OCI-LY3 (cell line): ENCODE measurements around the gene RAX2.
"Not testable (repeated sequence)": the region's sequence is repeated elsewhere in the genome, so short reads cannot be mapped to it uniquely, and the experiment has no call there.

ENCODE experiments used
- H2AFZ ChIP-seq: fragments of 200-600, 300-600 bp; shearing (Covaris generic); 2 replicates; pipeline ENCODE4 v1.6.0; 2014; ENCODE audit warnings: antibody characterized with exemption, low read depth, low read length
- H3K27ac ChIP-seq: fragments of 200-600, 300-600 bp; sonication (generic); 2 replicates; pipeline ENCODE4 v1.5.1; 2014; ENCODE audit warnings: mild to moderate bottlenecking, low read length, moderate library complexity, mixed read lengths
- H3K27me3 ChIP-seq: fragments of 200-600, 300-600 bp; sonication (generic); 2 replicates; pipeline ENCODE4 v1.6.1; 2014; ENCODE audit warnings: low read depth, low read length, mixed read lengths
- H3K36me3 ChIP-seq: fragments of 200-600, 300-600 bp; sonication (generic); replicated peaks from 2 replicates; pipeline ENCODE3; 2014; ENCODE audit warnings: low read depth, low read length, mixed read lengths
- H3K4me1 ChIP-seq: fragments of 300-600, 200-600 bp; sonication (generic); 2 replicates; pipeline ENCODE4 v1.6.1; 2014; ENCODE audit warnings: low read length, mixed read lengths
- H3K4me2 ChIP-seq: fragments of 200-600, 300-600 bp; sonication (generic); 2 replicates; pipeline ENCODE4 v1.6.1; 2014; ENCODE audit warnings: low read length, mixed read lengths
- H3K4me3 ChIP-seq: fragments of 300-600, 200-600 bp; sonication (generic); 2 replicates; pipeline ENCODE4 v1.5.1; 2014; ENCODE audit warnings: antibody characterized with exemption, mild to moderate bottlenecking, low read length, moderate library complexity
- H3K79me2 ChIP-seq: fragments of 300-600, 200-600 bp; shearing (Covaris generic); 2 replicates; pipeline ENCODE4 v1.6.1; 2014; ENCODE audit warnings: mild to moderate bottlenecking, low read length, mixed read lengths
- H3K9ac ChIP-seq: fragments of 300-600, 200-600 bp; shearing (Covaris generic); 2 replicates; pipeline ENCODE4 v1.6.0; 2014; ENCODE audit warnings: mild to moderate bottlenecking, low read length, moderate library complexity
- H3K9me3 ChIP-seq: fragments of 200-600, 300-600 bp; shearing (Covaris generic); 2 replicates; pipeline ENCODE4 v1.6.1; 2014; ENCODE audit warnings: low read length, mixed read lengths; ENCODE audit not compliant: insufficient read depth
- H4K20me1 ChIP-seq: fragments of 200-600, 300-600 bp; sonication (generic); 2 replicates; pipeline ENCODE4 v1.6.1; 2016; ENCODE audit warnings: low read length, mixed read lengths; ENCODE audit not compliant: insufficient read depth
- EZH2phosphoT487 ChIP-seq: fragments of 200-600 bp; shearing (Covaris generic); IDR thresholded peaks from 2 replicates; pipeline ENCODE4 v1.6.1; 2018; ENCODE audit warnings: antibody characterized with exemption, mixed run types, low read depth
- TF ChIP-seq, protein P1 (sequence below): fragments of 200-600, 300-600 bp; sonication (generic); IDR thresholded peaks from 2 replicates; pipeline ENCODE4 v1.5.1; 2014; ENCODE audit warnings: antibody characterized with exemption, low read length, low read depth

Gene RAX2

DNA sequence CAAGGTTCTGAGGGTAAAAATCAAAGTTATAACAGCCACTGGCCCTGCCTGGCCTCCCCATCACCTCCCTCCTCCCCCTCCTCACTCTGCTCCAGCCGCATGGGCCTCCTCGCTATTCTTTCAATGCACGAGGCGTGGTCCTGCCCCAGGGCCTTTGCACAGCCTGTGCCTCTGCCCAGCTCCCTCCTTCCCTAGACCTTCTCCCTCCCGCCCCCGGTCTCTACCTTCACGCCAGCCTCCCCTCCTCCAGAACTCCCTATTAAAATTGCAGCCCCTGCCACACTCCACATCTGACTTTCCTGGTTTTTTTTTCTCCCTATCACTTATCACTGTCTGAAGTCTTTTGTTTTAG lies 3.3 kb downstream of the RAX2 start:
- Histone ChIP-seq H3K4me3 (no peak overlapping the region), H3K79me2 (no peaks in the 10 kb centered on the region; the same call in 1 of the 2 replicates), H3K36me3 (peaks cover 10% of the 10 kb centered on the region), H3K9me3 (no peaks in the 10 kb centered on the region), H3K4me1 (no peaks in the 10 kb centered on the region), H3K27me3 (no peaks in the 10 kb centered on the region), H3K9ac (no peak overlapping the region), H3K27ac (no peak overlapping the region), H2AFZ (no peak overlapping the region), H3K4me2 (no peak overlapping the region), H4K20me1 (no peaks in the 10 kb centered on the region)
- TF ChIP-seq EZH2phosphoT487: no peak
- TF ChIP-seq, protein P1, sequence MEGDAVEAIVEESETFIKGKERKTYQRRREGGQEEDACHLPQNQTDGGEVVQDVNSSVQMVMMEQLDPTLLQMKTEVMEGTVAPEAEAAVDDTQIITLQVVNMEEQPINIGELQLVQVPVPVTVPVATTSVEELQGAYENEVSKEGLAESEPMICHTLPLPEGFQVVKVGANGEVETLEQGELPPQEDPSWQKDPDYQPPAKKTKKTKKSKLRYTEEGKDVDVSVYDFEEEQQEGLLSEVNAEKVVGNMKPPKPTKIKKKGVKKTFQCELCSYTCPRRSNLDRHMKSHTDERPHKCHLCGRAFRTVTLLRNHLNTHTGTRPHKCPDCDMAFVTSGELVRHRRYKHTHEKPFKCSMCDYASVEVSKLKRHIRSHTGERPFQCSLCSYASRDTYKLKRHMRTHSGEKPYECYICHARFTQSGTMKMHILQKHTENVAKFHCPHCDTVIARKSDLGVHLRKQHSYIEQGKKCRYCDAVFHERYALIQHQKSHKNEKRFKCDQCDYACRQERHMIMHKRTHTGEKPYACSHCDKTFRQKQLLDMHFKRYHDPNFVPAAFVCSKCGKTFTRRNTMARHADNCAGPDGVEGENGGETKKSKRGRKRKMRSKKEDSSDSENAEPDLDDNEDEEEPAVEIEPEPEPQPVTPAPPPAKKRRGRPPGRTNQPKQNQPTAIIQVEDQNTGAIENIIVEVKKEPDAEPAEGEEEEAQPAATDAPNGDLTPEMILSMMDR: no peak

DNA sequence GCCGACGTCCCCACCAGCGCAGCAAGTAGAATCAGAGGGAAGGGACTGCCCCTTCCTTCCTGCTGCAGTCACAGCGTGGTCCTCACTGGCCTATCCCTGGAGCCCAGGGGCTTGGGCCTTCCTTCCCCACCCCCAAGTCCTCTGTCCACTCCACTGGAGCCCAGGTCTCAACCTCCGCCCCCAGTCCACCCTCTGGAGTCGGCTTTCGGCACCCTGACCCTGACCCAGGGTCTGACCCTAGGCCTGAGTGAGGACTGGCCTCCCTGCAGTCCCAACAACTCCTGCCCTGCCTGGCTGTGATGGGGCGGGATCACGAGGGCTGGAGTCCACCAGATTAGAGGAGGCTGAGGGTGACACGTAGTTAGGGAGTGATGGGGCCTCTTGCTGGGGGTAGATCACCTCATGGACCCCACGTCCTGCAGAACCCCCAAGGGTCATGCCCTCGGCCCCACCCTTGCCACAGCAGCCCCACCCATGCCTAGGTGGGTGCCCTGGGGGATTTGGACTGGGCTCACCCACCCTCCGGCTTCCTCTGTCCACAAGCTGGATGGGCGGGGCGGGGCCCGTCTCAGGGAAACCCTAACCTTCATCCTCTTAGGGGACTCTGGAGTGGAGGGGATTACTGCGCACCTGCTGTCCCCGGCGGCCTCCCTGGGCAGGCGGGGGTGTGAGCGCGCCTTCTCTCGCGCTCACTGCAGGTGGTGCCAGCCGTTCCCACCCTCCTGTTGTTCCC lies 3.8 kb downstream of the RAX2 start:
- TF ChIP-seq, protein P1: no peak
- no peak for TF ChIP-seq EZH2phosphoT487
- no peak overlapping the region for H3K9ac ChIP-seq
- H3K27me3 ChIP-seq: no peaks in the 10 kb centered on the region
- no peak overlapping the region for H3K27ac ChIP-seq
- H3K4me3 ChIP-seq: no peak overlapping the region
- H3K36me3 ChIP-seq: peaks cover 10% of the 10 kb centered on the region
- peaks cover 3% of the 10 kb centered on the region for H3K4me1 ChIP-seq
- H2AFZ ChIP-seq: no peak overlapping the region
- no peaks in the 10 kb centered on the region for H4K20me1 ChIP-seq
- H3K79me2 ChIP-seq: peaks cover 4% of the 10 kb centered on the region
- no peaks in the 10 kb centered on the region for H3K9me3 ChIP-seq
- H3K4me2 ChIP-seq: no peak overlapping the region

DNA sequence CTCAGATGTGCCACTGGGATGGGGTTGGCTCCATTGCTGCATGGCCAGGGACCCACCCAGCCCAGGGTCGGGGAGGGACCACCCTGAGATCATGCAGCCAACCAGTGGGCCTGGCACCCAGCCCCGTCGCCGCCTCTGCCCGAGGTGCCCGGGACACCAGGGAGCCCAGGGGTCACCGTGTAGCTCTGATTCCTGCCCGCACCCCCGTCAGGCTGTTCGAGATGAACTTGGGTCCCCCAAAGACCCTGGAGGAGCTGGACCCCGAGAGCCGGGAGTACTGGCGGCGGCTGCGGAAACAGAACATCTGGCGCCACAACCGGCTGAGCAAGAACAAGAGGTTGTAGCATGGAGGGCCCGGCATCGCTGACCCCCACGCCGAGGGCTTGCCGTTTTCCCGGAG lies 5.0 kb downstream of the RAX2 start:
- H3K4me3 ChIP-seq: no peak overlapping the region
- H3K4me2 ChIP-seq: no peak overlapping the region
- no peaks in the 10 kb centered on the region for H4K20me1 ChIP-seq
- TF ChIP-seq, protein P1: no peak
- TF ChIP-seq EZH2phosphoT487: no peak
- peaks cover 6% of the 10 kb centered on the region for H3K79me2 ChIP-seq
- H3K9ac ChIP-seq: no peak overlapping the region
- no peak overlapping the region for H2AFZ ChIP-seq
- H3K27me3 ChIP-seq: no peaks in the 10 kb centered on the region
- peaks cover 5% of the 10 kb centered on the region for H3K4me1 ChIP-seq
- peaks cover 10% of the 10 kb centered on the region for H3K36me3 ChIP-seq
- no peaks in the 10 kb centered on the region for H3K9me3 ChIP-seq
- no peak overlapping the region for H3K27ac ChIP-seq

DNA sequence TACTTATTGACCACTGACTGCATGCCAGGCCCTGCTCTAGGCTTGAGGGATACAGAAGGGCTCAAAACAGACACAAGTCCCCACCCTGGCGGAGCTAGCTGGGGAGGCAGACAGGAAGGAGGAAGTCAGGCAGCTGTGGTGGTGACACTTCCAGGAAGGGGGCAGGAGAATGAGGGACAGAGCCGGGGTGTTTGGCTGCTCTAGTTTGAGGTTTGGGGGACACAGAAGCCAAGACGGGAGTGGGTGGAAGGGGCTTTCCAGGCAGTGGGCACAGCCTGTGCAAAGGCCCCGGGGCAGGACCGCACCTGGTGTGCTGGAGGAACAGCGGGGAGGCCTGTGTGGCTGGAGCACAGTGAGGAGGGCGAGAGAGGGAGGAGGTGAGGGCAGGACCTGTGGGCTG lies 5.5 kb downstream of the RAX2 start:
- H3K9me3 ChIP-seq: no peaks in the 10 kb centered on the region
- no peak for TF ChIP-seq EZH2phosphoT487
- TF ChIP-seq, protein P1: no peak
- H3K27ac ChIP-seq: no peak overlapping the region
- H3K4me3 ChIP-seq: no peak overlapping the region
- H3K4me1 ChIP-seq: peaks cover 7% of the 10 kb centered on the region
- no peak overlapping the region for H2AFZ ChIP-seq
- peaks cover 10% of the 10 kb centered on the region for H3K36me3 ChIP-seq
- no peaks in the 10 kb centered on the region for H4K20me1 ChIP-seq
- no peaks in the 10 kb centered on the region for H3K27me3 ChIP-seq
- peaks cover 6% of the 10 kb centered on the region for H3K79me2 ChIP-seq
- no peak overlapping the region for H3K4me2 ChIP-seq
- no peak overlapping the region for H3K9ac ChIP-seq

DNA sequence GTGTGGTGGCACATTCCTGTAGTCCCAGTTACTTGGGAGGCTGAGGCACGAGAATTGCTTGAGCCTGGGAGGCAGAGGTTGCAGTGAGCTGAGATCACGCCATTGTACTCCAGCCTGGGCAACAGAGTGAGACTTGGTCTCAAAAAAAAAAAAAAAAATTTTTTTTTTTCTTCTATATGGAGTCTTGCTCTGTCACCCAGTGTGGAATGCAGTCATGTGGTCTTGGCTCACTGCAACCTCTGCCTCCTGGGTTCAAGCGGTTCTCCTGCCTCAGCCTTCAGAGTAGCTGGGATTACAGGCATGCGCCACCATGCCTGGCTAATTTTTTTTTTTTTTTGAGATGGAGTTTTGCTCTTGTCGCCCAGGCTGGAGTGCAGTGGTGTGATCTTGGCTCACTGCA lies 6.3 kb downstream of the RAX2 start:
- H3K4me3 ChIP-seq, H3K27me3 ChIP-seq, H2AFZ ChIP-seq, H3K4me2 ChIP-seq, H3K9me3 ChIP-seq, H3K36me3 ChIP-seq, H3K4me1 ChIP-seq, H3K27ac ChIP-seq, H4K20me1 ChIP-seq, H3K9ac ChIP-seq: not testable (repeated sequence)
- H3K79me2 ChIP-seq: peaks cover 13% of the 10 kb centered on the region
